Uterus (tissue), 4 donors: Measurements from ENCODE around the gene KYNU. TPM values are rescaled to one million over a fixed set of nuclear protein-coding genes. Genes with fewer than 3 reads are reported as not detected.

ENCODE experiments used
- DNase-seq, 2 donors: peaks; one replicate each; pipeline ENCODE4 v3.0.0-alpha.2; 2019 to 2020
- H3K27ac ChIP-seq, 2 donors: fragments of 200-600 bp; sonication (generic); 1 replicate in 1 of 2; 2 replicates in 1 of 2; pipeline ENCODE4 v1.5.1; 2016 to 2018
- H3K27me3 ChIP-seq, 2 donors: fragments of 200-600 bp; sonication (generic); one replicate each; pipeline ENCODE4 v1.5.1; 2018 to 2019; ENCODE audit warnings: control low read depth in 1 of 2
- H3K36me3 ChIP-seq, 2 donors: fragments of 200-600 bp; sonication (generic); one replicate each; pipeline ENCODE4 v1.5.1; 2019; ENCODE audit warnings: control low read depth in 1 of 2
- H3K4me1 ChIP-seq, 2 donors: fragments of 200-600 bp; sonication (generic); one replicate each; pipeline ENCODE4 v1.5.1; 2018 to 2019; ENCODE audit warnings: control low read depth in 1 of 2
- H3K4me3 ChIP-seq, 2 donors: fragments of 200-600 bp; sonication (generic); 1 replicate in 1 of 2; 2 replicates in 1 of 2; pipeline ENCODE4 v1.5.1; 2018 to 2019; ENCODE audit warnings: mild to moderate bottlenecking in 1 of 2
- H3K9me3 ChIP-seq, 2 donors: fragments of 200-600 bp; sonication (generic); one replicate each; pipeline ENCODE4 v1.5.1; 2019; ENCODE audit warnings: control low read depth in 1 of 2
- POLR2A ChIP-seq, 2 donors: fragments of 450-650 bp; IDR thresholded peaks; one replicate each; pipeline ENCODE4 v1.6.1; 2016; ENCODE audit warnings: antibody characterized with exemption in 2 of 2, mild to moderate bottlenecking in 1 of 2, moderate library complexity in 1 of 2
- intact Hi-C: fragments of 100-400 bp; cut with DNase I; formaldehyde crosslinking; loops from one replicate; pipeline ENCODE4 v1.15.1; 2023; ENCODE audit warnings: low total_unique reads
- total RNA-seq, 4 donors: library from RNA; depleted of rRNA in 3 of 4; stranded (reverse); fragments of >200 nt in 3 of 4; gene quantifications; one replicate each; pipeline versions ENCODE4 v1.1.0 to v1.2.4, GENCODE V29; 2014 to 2023
- TF ChIP-seq, protein P1 (sequence below), 4 experiments: fragments of 200-600 bp in 2 of 4; fragments of 450-650 bp in 2 of 4; sonication (generic) in 2 of 4; IDR thresholded peaks; one replicate each; pipeline ENCODE4 v1.5.1; 2016 to 2019; ENCODE audit warnings: antibody characterized with exemption in 4 of 4, mild to moderate bottlenecking in 2 of 4, moderate library complexity in 1 of 4
- donor health status: DM: yes; HTN: yes; CAD: no.

KYNU gene
- total RNA-seq, 4 donors from 2014 or later, result 1.9 to 5.3 (median 2.1) TPM; not detected in 1

DNA sequence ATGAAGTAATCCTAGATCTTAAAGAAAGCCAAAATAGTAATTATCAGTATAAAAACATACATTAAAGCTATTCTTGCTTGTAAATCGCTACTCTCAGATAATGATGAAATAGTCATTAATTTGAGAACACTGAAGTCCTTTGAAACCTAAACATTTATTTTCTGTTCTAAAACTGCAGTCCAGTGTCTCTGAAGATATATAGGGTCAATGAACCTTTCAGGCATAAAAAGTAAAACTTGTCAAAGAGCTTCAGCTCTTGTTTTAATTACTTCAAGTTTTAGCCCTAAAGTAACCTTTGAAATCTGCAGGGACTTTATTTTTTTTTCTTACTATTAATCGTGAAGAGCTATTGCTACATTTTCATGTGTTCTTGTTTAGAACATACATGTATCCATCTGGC is 116.3 kb downstream of the KYNU start:
- Histone ChIP-seq H3K27me3 (no peaks in the 10 kb centered on the region), H3K27ac (no peak overlapping the region), H3K4me3 (no peak overlapping the region), H3K9me3 (no peaks in the 10 kb centered on the region), H3K4me1 (no peaks in the 10 kb centered on the region), H3K36me3 (no peaks in the 10 kb centered on the region)
- no peak for DNase-seq
- intact Hi-C loops, result no loop called here
- no peak for TF ChIP-seq POLR2A (IDR thresholded peaks at IDR 0.05)
- TF ChIP-seq, protein P1, sequence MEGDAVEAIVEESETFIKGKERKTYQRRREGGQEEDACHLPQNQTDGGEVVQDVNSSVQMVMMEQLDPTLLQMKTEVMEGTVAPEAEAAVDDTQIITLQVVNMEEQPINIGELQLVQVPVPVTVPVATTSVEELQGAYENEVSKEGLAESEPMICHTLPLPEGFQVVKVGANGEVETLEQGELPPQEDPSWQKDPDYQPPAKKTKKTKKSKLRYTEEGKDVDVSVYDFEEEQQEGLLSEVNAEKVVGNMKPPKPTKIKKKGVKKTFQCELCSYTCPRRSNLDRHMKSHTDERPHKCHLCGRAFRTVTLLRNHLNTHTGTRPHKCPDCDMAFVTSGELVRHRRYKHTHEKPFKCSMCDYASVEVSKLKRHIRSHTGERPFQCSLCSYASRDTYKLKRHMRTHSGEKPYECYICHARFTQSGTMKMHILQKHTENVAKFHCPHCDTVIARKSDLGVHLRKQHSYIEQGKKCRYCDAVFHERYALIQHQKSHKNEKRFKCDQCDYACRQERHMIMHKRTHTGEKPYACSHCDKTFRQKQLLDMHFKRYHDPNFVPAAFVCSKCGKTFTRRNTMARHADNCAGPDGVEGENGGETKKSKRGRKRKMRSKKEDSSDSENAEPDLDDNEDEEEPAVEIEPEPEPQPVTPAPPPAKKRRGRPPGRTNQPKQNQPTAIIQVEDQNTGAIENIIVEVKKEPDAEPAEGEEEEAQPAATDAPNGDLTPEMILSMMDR (IDR thresholded peaks at IDR 0.05), result no peak

DNA sequence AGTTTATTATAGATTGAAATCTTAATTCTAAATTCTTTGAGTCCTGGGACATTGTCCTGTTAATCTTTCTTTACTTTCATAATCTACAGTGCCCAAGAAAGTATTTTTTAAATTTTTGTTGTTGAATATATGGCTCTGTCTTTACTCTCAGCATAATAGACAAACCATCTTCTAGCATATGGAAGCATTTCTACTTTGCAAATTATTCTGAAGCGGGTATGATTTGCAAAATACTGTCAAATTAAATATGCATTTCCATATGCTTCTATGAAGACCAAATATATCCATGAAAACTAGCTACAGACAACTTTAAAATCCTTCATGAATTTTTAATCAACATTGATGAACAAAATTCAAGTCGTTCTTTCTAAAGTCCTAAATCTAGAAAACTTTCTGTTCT is 117.2 kb downstream of the KYNU start:
- DNase-seq, result no peak
- H3K4me3 ChIP-seq, result no peak overlapping the region

DNA sequence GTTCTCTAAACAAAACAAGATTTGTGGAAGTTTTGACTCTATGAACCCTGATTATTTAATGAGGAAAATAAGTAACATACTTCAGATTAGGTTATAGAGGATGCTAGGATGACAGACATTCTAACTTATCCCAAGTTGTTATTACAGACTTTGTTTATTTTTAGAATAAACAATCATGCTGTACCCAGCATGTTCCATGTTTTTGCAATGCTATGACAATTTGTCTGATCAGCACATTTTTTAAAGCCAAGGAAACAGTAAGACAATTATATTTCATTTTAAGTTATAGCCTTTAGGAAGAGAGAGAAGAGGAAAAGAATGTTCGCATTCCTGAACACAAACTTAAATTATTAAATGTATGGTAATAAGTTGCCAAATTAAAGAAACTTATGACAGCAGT is 119.8 kb downstream of the KYNU start:
- Histone ChIP-seq H3K9me3 (no peaks in the 10 kb centered on the region), H3K4me3 (no peak overlapping the region), H3K27ac (no peak overlapping the region), H3K4me1 (no peaks in the 10 kb centered on the region), H3K36me3 (no peaks in the 10 kb centered on the region), H3K27me3 (no peaks in the 10 kb centered on the region)
- no peak for DNase-seq
- intact Hi-C loops, result no loop called here
- no peak for TF ChIP-seq POLR2A (IDR thresholded peaks at IDR 0.05)
- TF ChIP-seq, protein P1 (IDR thresholded peaks at IDR 0.05), result no peak

More for the DNA sequence above, 117.2 kb downstream of the KYNU start:
- Histone ChIP-seq H3K9me3 (no peaks in the 10 kb centered on the region), H3K4me1 (no peaks in the 10 kb centered on the region), H3K27me3 (no peaks in the 10 kb centered on the region), H3K27ac (no peak overlapping the region), H3K36me3 (no peaks in the 10 kb centered on the region)
- TF ChIP-seq, protein P1 (IDR thresholded peaks at IDR 0.05), result no peak
- no peak for TF ChIP-seq POLR2A (IDR thresholded peaks at IDR 0.05)
- intact Hi-C loops, result no loop called here

DNA sequence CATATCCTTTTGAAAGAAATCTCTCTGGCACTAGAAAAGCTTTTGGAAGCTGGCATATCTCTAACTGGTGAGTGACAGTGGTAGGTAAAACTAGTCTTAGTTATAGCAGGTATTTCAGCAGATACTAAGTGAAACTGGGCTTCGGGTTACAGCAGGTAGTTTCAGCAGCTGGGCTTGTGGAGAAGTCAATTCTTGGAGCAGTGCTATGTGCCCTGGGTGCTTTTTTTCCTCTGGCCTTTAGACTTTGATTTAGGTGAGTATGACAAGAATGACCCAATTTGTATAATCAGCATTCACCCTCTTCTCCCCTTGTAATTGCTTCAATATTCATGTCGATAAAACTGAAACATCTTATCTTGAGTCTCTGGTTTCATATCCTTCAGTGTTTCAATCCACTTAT is 123.1 kb downstream of the KYNU start:
- Histone ChIP-seq H3K27ac (no peak overlapping the region), H3K4me3 (no peak overlapping the region), H3K36me3 (no peaks in the 10 kb centered on the region), H3K27me3 (no peaks in the 10 kb centered on the region), H3K9me3 (no peaks in the 10 kb centered on the region), H3K4me1 (no peaks in the 10 kb centered on the region)
- no peak for DNase-seq
- TF ChIP-seq POLR2A (IDR thresholded peaks at IDR 0.05), result no peak
- TF ChIP-seq, protein P1 (IDR thresholded peaks at IDR 0.05), result no peak
- intact Hi-C loops, result no loop called here

DNA sequence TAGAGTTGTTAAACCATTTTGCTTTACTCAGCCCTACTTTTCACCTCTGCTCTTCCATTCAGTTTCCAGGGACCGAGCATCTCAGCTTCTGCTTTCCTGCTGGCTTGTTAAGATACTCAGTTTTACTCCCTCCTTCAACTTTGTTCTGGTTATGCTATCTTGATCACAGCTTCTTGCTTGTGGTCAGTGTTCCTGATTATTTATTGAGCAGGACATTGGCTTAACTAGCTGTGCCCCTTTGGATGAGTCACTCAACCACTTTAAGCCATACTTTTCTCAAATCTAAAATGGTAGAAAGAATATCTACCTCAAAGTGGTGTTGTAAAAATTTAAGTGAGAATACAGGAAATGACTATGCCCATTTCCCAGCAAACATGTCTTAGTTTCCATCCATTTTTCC is 124.0 kb downstream of the KYNU start:
- intact Hi-C loops, result no loop called here
- Histone ChIP-seq H3K27me3 (no peaks in the 10 kb centered on the region), H3K4me3 (no peak overlapping the region), H3K27ac (no peak overlapping the region), H3K36me3 (no peaks in the 10 kb centered on the region), H3K4me1 (no peaks in the 10 kb centered on the region), H3K9me3 (no peaks in the 10 kb centered on the region)
- DNase-seq, result no peak
- TF ChIP-seq, protein P1 (IDR thresholded peaks at IDR 0.05), result no peak
- no peak for TF ChIP-seq POLR2A (IDR thresholded peaks at IDR 0.05)
